Measurements from ENCODE around the gene NBEAL2.

Gene NBEAL2, protein sequence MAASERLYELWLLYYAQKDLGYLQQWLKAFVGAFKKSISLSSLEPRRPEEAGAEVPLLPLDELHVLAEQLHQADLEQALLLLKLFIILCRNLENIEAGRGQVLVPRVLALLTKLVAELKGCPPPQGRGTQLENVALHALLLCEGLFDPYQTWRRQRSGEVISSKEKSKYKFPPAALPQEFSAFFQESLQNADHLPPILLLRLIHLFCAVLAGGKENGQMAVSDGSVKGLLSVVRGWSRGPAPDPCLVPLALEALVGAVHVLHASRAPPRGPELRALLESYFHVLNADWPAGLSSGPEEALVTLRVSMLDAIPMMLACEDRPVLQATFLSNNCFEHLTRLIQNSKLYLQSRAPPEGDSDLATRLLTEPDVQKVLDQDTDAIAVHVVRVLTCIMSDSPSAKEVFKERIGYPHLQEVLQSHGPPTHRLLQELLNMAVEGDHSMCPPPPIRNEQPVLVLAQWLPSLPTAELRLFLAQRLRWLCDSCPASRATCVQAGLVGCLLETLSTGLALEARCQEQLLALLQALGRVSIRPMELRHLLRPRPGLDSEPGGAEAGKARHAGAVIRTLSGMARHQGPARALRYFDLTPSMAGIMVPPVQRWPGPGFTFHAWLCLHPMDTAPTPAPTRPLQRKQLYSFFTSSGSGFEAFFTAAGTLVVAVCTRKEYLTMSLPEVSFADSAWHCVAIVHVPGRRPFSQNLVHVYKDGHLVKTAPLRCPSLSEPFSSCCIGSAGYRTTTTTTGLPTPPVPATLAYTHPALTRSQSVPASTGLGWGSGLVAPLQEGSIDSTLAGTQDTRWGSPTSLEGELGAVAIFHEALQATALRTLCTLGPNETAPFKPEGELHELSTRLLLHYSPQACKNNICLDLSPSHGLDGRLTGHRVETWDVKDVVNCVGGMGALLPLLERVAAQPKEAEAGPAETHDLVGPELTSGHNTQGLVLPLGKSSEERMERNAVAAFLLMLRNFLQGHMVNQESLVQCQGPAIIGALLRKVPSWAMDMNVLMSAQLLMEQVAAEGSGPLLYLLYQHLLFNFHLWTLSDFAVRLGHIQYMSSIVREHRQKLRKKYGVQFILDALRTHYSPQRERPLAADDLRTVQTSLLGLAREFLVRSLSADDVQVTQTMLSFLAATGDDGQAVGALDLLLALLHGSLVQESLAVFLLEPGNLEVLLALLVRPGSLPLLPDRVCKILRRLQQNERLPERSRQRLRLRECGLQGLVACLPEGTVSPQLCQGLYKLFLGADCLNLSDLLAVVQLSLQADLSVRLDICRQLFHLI (N-terminal part only)

DNA sequence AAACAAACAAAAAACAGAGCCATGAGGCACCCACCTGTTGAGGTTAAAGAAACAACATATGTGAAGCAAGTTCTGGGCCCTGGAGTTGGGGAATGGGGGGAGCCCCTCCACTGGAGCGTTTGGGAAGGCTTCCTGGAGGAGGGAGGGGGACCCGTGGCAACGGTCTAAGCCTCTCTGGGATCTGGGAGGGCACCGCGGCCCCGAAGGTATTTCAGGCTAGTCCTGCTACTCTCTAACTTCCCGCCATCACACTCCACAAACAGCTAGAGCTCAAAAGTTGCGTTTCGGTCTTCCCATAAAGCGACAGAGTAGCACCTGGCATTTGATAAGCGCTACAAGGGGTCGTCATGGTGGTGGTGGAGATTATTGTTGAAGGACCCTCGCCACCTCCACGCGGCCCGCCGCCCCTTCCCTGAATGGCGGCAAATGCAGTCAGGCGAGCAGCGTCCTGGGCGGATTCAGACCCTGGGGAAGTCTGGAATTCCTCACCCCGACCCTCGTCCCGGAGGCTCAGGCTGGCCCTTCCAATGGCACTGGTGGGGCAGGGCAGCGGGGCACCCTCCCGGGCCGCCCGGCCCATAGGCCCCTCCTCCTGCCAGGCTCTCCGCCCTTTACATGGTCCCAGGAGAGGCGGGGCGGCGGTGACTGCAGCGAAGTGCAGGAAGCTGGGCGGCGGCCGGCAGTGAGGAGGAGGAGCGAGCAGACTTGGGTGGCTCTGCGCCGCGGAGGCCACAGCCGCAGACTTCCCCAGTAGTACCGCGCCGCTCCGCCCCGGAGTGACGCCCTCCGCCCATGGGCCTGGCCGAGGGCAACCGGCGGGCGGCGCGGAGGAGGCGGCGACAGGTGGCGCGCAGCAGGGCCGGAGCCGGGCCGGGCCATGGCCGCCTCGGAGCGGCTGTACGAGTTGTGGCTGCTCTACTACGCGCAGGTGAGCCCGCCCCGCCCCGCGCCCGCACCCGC is at the start of gene NBEAL2:
Gene NBEAL2 (plus strand): TSS at position 682 of the 960 bp plus-strand sequence. CDS start 196 bp downstream, at position 878.
- DNase-seq (ENCODE audit: low spot score) = peak; percentile 97

- DNase-seq (ENCODE audit: low spot score) = peak; percentile 20
Measured at GRCh38 chr3:46930166-46930944, 49.1 kb upstream of the NBEAL2 start.

GRCh38 chr3:46930945-46931403 is 48.5 kb upstream of the NBEAL2 start:
- peak; percentile 63 for DNase-seq (ENCODE audit: low spot score)

GRCh38 chr3:46931631-46932331 is 47.7 kb upstream of the NBEAL2 start:
- peak; percentile 56 for DNase-seq (ENCODE audit: low spot score)

GRCh38 chr3:46932455-46933225 is 46.8 kb upstream of the NBEAL2 start:
- no peak for DNase-seq (ENCODE audit: low spot score)

GRCh38 chr3:46933261-46933660 is 46.2 kb upstream of the NBEAL2 start:
- DNase-seq (ENCODE audit: low spot score) = no peak

GRCh38 chr3:46934072-46934471 is 45.4 kb upstream of the NBEAL2 start:
- no peak for DNase-seq (ENCODE audit: low spot score)

DNA sequence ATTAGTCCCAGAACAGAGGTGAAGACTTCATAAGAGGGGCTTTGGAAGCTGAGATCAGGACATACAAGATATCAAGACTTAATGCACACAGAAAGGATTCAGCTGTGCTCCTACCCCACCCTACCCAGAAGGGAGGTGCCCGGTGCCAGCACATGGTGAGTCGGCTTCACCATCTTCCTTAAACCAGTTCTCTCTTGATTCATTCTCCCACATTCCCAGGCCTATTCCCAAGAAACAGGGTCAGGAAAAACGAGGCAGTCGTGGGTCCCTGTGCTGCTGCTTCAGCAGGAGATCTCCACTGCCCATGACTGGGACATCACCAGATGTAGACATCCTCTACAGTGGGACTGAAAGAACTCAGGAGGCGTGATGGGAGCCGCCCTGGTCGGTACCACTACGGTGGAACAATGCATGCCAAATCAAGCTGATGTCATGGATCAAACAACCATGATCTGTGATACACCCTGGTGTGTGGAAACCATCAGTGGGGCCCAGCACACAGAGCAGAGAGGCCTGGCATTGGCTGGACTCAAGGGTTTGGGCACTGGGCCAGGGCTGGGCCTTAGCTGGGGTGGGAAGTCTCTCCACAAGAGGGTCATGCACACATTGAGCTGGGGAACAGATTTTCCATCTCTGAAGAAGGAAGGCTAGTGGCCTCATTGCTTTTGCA is 44.8 kb upstream of the NBEAL2 start:
- DNase-seq (ENCODE audit: low spot score) = peak; percentile 75

DNA sequence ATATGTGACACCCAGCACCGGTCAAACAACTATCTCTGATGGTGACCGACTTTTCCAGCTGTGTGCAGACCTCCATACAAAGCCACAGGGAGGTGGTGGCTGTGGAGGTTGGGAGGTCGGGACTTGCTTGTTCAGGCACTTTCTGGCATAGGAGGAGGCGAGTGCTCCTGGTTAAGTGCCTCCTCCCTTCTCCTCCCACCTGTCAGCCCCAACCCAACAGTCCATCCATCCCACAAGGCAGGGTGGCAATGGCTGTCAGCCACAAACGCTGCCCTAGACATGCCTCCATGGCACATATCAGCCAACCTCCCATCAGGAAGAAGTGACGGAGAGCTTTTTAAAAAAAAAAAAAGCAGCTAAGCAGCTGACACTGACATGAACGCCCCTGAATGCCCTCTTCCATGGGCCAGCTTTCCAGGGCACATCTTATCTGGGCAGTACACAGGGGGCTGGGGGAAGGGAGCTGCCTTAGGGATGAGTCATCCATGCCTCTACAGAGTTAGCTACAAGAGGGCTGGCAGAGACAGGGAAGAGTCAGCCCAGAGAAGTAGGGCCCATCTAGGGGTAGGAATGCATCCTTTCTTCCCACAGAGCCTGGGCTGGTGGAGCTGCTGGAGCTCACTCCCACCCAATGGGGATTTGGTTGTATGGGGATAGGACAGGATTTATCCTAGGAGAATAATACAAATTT is 44.2 kb upstream of the NBEAL2 start:
- peak; percentile 96 for DNase-seq (ENCODE audit: low spot score)

DNA sequence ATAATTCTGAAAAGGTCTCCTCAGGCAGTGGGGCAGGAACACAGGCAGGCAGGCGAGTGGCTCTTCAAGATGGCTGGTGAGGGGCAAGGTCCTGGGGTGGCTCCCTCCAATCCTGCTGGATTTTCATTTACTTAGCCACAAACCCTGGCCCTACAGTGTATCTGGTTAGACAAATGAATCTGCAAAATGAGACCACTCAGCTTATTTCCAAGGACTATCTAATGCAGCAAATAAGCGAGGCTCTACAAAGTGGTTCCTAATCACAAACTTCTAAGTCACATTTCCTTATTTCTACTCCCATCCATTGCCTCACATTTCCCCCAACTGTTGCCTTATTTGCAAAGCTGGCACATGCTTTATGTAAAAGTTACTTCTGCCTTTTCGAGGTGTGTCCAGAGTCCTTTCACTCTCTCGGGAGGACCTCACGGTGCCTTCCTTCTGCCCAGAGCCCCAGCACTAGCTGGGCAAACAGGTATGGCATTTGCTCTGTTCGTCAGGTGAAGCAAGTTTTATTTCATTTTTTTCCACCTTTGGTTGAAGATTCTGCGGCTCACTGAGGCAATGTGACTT is 43.4 kb upstream of the NBEAL2 start:
- DNase-seq (ENCODE audit: low spot score) = no peak

DNA sequence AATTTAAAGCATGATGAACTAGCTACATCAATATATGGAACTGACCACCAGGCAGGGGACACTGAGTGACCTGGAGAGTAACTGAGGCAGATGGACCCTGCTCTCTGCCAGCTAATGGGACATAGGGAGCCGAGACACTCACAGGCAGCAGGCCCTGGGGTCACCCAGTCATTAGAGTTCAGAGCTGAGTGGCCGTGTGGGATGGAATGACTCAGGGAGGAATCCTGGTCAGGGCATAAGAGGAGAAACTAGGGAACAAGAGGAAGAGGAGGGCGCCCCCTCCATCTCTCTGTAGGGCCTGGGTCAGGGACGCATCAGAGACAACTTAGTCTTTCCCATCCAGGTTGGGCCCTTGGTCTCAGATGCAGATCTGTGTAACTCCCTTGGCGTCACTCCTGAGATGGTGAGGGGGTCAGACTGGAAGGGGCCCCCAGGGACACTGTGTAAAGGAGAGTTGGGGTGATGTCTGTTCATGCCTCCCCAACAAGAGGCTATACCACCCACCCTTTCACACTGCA is 42.7 kb upstream of the NBEAL2 start:
- DNase-seq (ENCODE audit: low spot score) = peak; percentile 56

DNA sequence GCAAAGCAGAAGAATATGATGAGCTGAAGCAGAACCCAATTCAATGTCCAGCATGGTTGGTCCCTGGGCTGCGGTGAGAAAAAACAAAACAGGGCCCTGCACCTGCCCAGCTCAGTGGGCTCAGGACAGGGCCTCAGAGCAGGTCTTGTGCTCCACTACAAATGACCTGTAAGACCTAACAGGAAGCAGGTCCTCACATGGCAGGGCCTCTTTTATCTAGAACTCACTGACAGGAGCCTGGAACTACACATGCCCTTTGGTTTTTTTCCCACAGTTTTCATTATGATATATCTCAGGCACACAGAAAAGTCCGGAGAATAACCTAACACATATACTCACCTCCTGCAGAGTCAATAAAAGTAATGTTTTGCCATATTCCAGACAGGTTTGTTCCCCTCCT is 41.3 kb upstream of the NBEAL2 start:
- DNase-seq (ENCODE audit: low spot score) = no peak

GRCh38 chr3:46939578-46940445 is 39.7 kb upstream of the NBEAL2 start:
- no peak for DNase-seq (ENCODE audit: low spot score)

DNA sequence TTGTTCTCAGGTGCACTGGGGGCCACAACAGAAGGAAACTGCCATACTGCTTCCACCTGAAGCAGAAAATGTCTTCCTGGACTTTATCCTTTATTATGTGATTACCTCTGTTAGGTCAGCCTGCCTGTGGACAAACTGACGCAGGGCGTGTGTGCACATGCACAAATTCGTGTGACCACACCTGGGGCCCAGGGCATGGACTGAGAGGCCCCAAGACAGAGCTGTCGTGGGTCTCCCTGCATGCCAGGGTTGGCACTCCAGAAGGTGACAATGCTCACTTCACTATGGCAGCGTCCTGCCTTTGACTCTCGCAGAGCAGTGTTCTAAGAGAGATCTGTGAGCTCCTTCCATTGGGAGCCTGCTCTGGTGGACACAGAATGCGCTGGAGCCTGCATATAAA is 37.4 kb upstream of the NBEAL2 start:
- DNase-seq (ENCODE audit: low spot score) = no peak

DNA sequence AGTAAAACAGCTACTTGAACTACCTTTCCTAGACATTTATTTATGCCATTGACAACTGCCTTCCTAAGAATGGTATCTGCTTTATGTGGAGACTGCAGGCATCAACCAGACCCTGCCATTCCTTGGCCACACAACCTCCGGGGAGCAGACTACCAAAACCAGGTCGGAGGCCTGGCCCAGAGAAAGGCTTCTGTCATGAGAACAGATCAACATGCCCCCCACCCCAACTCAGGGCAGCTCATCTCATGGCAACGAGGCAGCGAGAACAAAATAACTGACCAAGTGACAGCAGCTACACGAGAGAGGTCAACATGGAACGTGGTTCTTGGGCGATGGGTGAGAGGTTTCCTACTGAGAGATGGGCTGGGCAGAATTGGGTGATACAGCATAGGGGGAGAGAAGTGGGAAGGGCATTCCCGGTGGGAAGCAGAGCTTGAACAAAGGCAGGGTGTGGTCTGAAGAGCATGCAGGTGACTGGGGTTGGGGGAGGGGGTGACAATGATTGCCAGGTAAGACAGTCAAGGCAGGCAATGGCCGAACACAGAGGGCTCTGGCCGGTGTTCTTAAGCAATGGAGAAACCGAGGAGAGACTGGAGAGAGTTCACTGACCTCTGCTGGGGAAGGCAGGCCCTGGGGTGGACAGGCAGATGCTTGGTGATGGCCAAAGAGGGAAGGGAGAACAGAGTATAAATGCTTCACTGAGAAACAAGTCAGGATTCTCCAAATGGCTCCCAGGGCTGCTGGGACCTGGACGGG is 36.8 kb upstream of the NBEAL2 start:
- peak; percentile 56 for DNase-seq (ENCODE audit: low spot score)

Measured in kidney tubule cell (primary cell).